ENCODE results near the gene LDHAL6A. TPM values are rescaled to one million over a fixed set of nuclear protein-coding genes. Genes with fewer than 3 reads are reported as not detected.

LDHAL6A gene
- total RNA-seq, 4 donors from 2014 or later: not detected

DNA sequence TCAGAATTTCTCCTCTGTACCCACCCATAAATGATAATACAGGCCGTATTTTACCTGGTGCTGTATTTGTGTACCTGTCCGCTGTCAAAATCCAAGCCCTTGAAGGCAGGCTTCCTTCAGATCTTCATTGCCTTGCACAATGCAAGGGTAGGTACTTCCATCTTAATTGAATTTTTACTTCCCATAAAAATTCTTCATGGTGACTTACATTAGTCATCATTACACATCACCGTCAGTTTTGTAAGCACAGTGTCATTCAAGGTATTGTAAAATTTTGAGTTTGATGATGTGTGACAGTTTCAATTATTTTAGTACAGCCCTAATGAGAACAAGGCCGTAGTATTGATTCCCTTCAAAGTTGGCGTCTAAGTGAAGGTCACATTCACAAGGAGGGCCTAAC lies 71.9 kb downstream of the LDHAL6A start:
- Histone ChIP-seq H3K4me1 (peaks cover 16 to 45% (median 33%) of the 10 kb centered on the region in 4 donors), H3K4me3 (peak overlapping the region; percentile 80 to 98 (median 97)), H3K27ac (replicated peaks in 1 of 4) (peak overlapping the region; percentile 88 to 96 (median 93)), H3K9me3 (no peaks in the 10 kb centered on the region), H3K27me3 (no peaks in the 10 kb centered on the region), H3K36me3 (peaks cover 6 to 31% (median 9%) of the 10 kb centered on the region in 4 donors)
- TF ChIP-seq POLR2AphosphoS5 (IDR thresholded peaks at IDR 0.05): no peak
- no peak for TF ChIP-seq EP300 (IDR thresholded peaks at IDR 0.05)
- no peak for TF ChIP-seq CTCF (IDR thresholded peaks at IDR 0.05)
- TF ChIP-seq POLR2A (IDR thresholded peaks at IDR 0.05; ENCODE audit: low read depth): no peak
- intact Hi-C loops (cut with DNase I): loop anchor here (5.0 kb wide), 2 partner anchors 130 to 205 kb away; partner anchors contain the start of genes GTF2H1 and HPS5
- no peak for DNase-seq (ENCODE audit: extremely low spot score)
- WGBS: 41% methylated on average over 5 of the region's 5 CpGs

Other genes with a start within 250 kb of the LDHAL6A start
- gene SAA4, start 219.1 kb upstream of the LDHAL6A start, total RNA-seq: not detected
- under 1 TPM in 1 of 4 donors, not detected in 3; 0.34 TPM for gene SAA2, start 207.2 kb upstream of the LDHAL6A start, total RNA-seq
- 1 to 10 TPM in 3 of 4 donors, under 1 TPM in 1; 0.75 to 3.3 (median 1.2) TPM for gene SAA1, start 189.6 kb upstream of the LDHAL6A start, total RNA-seq
- 10 to 100 TPM; 17.0 to 24.5 (median 18.6) TPM for gene HPS5, start 133.7 kb upstream of the LDHAL6A start, total RNA-seq
- 10 to 100 TPM; 40.3 to 56.7 (median 48.3) TPM for gene GTF2H1, start 133.3 kb upstream of the LDHAL6A start, total RNA-seq
- gene LDHA, start 61.3 kb upstream of the LDHAL6A start, total RNA-seq: 100 to 1,000 TPM; 399 to 523 (median 446) TPM
- gene LDHC, start 43.5 kb upstream of the LDHAL6A start, total RNA-seq: not detected
- gene TSG101, start 71.1 kb downstream of the LDHAL6A start, total RNA-seq: 10 to 100 TPM; 60.1 to 93.2 (median 80.5) TPM
- gene UEVLD, start 132.9 kb downstream of the LDHAL6A start, total RNA-seq: 10 to 100 TPM; 28.7 to 39.1 (median 29.6) TPM
- gene MISFA, start 143.9 kb downstream of the LDHAL6A start, total RNA-seq: 1 to 10 TPM in 1 of 4 donors, not detected in 3; 7.1 TPM
- gene SPTY2D1, start 178.5 kb downstream of the LDHAL6A start, total RNA-seq: 10 to 100 TPM in 3 of 4 donors, 1 to 10 TPM in 1; 9.6 to 32.1 (median 18.1) TPM
- gene TMEM86A, start 242.9 kb downstream of the LDHAL6A start, total RNA-seq: 1 to 10 TPM; 2.5 to 5.5 (median 4.2) TPM

Data from esophagus muscularis mucosa (tissue), 4 donors.